ENCODE measurements around the gene MNX1. TPM values are rescaled to one million over a fixed set of nuclear protein-coding genes. Genes with fewer than 3 reads are reported as not detected.

Gene MNX1
- total RNA-seq, 4 donors from 2014 or later = not detected

DNA sequence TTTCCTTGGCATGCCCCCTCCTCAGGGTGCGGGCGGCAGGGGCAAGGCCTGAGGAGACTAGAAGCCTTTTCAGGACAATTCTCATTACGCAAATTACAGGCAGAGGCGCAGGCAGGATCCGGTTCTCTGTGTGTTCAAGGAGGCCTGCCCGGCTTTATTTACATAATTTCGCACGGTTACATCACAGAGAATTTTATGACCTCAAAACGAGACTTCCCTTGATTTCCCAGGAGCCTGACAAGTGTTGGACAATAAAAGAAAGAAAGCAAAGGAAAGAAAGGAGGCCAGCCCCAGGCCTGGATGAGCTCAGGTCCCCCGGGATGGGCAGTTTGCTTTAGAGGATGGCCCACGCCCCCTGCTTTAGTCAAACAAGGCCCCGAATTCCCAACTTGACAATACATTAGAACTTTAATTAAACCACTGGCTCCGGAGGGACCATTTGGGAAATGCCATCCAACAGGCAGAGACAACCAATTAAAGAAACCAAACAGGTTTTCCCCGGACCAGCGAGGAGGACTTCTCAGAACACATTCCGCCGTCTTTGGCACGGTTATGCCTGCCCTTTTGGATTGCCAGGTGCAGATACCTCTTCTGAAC lies 2.9 kb downstream of the MNX1 start:
- no peak for ATAC-seq
- H3K4me3 ChIP-seq = no peak overlapping the region
- H3K9me3 ChIP-seq = no peaks in the 10 kb centered on the region
- H3K27me3 ChIP-seq = peaks cover 98% of the 10 kb centered on the region
- no peak for TF ChIP-seq POLR2A (IDR thresholded peaks at IDR 0.05)
- no peak for TF ChIP-seq EP300 (IDR thresholded peaks at IDR 0.05)
- TF ChIP-seq POLR2AphosphoS5 (IDR thresholded peaks at IDR 0.05) = no peak
- TF ChIP-seq, protein P1, sequence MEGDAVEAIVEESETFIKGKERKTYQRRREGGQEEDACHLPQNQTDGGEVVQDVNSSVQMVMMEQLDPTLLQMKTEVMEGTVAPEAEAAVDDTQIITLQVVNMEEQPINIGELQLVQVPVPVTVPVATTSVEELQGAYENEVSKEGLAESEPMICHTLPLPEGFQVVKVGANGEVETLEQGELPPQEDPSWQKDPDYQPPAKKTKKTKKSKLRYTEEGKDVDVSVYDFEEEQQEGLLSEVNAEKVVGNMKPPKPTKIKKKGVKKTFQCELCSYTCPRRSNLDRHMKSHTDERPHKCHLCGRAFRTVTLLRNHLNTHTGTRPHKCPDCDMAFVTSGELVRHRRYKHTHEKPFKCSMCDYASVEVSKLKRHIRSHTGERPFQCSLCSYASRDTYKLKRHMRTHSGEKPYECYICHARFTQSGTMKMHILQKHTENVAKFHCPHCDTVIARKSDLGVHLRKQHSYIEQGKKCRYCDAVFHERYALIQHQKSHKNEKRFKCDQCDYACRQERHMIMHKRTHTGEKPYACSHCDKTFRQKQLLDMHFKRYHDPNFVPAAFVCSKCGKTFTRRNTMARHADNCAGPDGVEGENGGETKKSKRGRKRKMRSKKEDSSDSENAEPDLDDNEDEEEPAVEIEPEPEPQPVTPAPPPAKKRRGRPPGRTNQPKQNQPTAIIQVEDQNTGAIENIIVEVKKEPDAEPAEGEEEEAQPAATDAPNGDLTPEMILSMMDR (IDR thresholded peaks at IDR 0.05) = no peak
- no peaks in the 10 kb centered on the region for H3K36me3 ChIP-seq
- no peak overlapping the region for H3K27ac ChIP-seq
- peaks cover 0 to 66% (median 25%) of the 10 kb centered on the region in 3 donors for H3K4me1 ChIP-seq
- 22 to 36% methylated on average over 11 to 17 of the region's 18 CpGs for WGBS, 2 donors (ENCODE audit: low coverage in 1 of 2)

DNA sequence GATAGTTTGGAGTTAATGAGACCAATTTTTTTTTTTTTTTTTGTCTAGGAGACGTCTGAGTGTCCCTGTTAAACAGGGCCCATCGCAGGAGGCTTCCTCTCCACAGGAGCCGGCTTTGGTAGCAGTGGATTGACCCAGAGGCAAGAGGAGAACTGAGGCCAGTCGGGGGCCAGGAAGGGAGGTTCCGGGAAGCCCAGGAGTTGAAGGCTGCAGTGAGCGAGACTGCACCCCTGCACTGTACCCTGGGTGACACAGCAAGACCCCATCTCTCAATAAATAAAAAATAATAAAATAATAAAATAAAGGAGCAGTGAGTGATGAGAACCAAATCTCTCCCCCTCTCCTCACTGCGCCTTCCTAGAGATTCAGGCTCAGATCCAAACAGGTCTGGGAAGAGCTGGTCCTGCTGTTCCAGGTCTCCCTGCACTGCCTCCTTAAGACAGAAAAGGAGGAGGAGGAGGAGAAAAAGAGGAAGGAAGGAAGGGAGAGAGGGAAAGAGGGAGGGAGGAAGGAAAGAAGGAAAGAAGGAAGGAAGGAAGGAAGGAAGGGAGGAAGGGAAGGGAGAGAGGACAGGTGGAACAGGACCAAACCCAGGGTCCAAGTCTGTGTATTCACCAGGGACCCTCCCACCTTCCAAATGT lies 3.5 kb downstream of the MNX1 start:
- Histone ChIP-seq H3K4me1 (peaks cover 0 to 72% (median 27%) of the 10 kb centered on the region in 3 donors), H3K36me3 (no peaks in the 10 kb centered on the region), H3K27ac (no peak overlapping the region), H3K9me3 (no peaks in the 10 kb centered on the region), H3K4me3 (no peak overlapping the region), H3K27me3 (peaks cover 98% of the 10 kb centered on the region)
- TF ChIP-seq, protein P1 (IDR thresholded peaks at IDR 0.05) = no peak
- no peak for TF ChIP-seq POLR2AphosphoS5 (IDR thresholded peaks at IDR 0.05)
- no peak for TF ChIP-seq EP300 (IDR thresholded peaks at IDR 0.05)
- no peak for TF ChIP-seq POLR2A (IDR thresholded peaks at IDR 0.05)
- WGBS, 2 donors (ENCODE audit: low coverage in 1 of 2) = 28 to 38% methylated on average over 1 to 5 of the region's 7 CpGs
- ATAC-seq = no peak

DNA sequence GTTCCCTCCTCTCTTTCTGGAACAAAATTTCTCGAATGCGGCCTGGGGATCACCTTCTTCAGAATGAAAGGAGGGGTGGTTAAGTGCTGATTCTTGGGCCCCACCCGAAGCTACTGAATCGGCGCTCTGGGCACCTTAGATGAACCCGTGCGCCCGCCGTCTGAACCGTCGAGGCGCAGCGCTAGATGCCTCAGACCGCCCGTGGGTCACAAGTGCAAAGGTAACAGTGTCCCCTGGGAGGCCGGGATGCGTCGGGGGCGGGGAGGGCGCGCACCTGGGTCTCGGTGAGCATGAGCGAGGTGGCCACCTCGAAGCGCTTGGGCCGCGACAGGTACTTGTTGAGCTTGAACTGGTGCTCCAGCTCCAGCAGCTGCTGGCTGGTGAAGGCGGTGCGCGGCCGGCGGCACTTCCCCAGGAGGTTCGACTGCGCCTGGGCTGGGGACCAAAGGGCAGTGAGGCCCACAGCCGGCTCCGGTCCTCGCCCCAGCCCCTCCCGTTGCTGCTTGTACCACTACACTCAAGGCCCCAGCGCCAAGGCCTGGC lies 4.2 kb downstream of the MNX1 start:
- Histone ChIP-seq H3K4me1 (peaks cover 0 to 67% (median 27%) of the 10 kb centered on the region in 3 donors), H3K36me3 (no peaks in the 10 kb centered on the region), H3K27ac (no peak overlapping the region), H3K4me3 (no peak overlapping the region), H3K27me3 (peaks cover 98% of the 10 kb centered on the region), H3K9me3 (no peaks in the 10 kb centered on the region)
- no peak for ATAC-seq
- TF ChIP-seq POLR2A (IDR thresholded peaks at IDR 0.05) (no peak), EP300 (IDR thresholded peaks at IDR 0.05) (no peak), POLR2AphosphoS5 (IDR thresholded peaks at IDR 0.05) (no peak)
- TF ChIP-seq, protein P1 (IDR thresholded peaks at IDR 0.05) = no peak
- WGBS, 2 donors (ENCODE audit: low coverage in 1 of 2) = 0 to 5% methylated on average over 1 to 34 of the region's 39 CpGs

DNA sequence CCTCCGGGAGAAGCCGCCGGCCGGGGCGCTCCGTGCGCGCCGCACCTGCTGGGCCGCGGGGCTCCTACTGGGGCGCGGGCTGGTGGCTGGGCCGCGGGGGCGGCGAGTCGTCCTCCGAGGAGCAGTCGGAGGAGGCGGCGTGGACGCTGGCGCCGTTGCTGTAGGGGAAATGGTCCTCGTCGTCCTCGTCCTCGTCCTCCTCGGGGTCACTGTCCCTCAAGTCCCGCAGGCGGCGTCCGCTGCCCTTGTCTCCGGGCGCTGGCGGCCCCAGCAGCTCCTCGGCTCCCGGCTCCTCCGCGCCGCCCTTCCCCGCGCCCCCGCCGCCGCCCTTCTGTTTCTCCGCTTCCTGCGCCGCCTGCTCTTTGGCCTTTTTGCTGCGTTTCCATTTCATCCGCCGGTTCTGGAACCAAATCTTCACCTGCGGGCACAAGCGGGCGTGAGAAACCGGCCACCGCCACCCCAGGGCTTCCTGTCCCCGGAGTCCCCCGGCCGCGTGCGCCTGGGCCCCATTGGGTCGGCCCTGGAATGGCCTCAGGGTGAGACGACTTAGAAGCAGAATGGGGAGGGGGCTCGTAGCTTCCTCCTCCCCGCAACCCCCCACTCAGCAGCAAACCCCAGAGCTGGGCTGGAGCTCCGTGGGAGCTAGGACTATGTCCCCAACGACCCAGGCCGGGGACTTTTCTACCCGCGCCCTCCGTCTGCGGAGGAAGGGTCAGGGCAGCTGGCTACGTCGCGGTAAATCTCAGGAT lies 4.8 kb downstream of the MNX1 start:
- H3K4me1 ChIP-seq = peaks cover 0 to 66% (median 32%) of the 10 kb centered on the region in 3 donors
- H3K27me3 ChIP-seq = peaks cover 98% of the 10 kb centered on the region
- peak overlapping the region in 1 of 2 donors; percentile 23 for H3K4me3 ChIP-seq
- no peak overlapping the region for H3K27ac ChIP-seq
- TF ChIP-seq EP300 (IDR thresholded peaks at IDR 0.05) (no peak), POLR2AphosphoS5 (IDR thresholded peaks at IDR 0.05) (no peak), POLR2A (IDR thresholded peaks at IDR 0.05) (no peak)
- TF ChIP-seq, protein P1 (IDR thresholded peaks at IDR 0.05) = no peak
- ATAC-seq = no peak
- no peaks in the 10 kb centered on the region for H3K9me3 ChIP-seq
- WGBS, 2 donors (ENCODE audit: low coverage in 1 of 2) = 0% methylated on average over 13 of the region's 77 CpGs; no CpG with 5 or more reads in 1 of the 2 donors
- H3K36me3 ChIP-seq = no peaks in the 10 kb centered on the region
